OCI-LY7 (cell line): ENCODE measurements around the gene FCGR3B. TPM values are rescaled to one million over a fixed set of nuclear protein-coding genes. Genes with fewer than 3 reads are reported as not detected.
A peak's percentile ranks its signal among the peaks of the same experiment; 100 is the strongest.
"Not testable (repeated sequence)": the region's sequence is repeated elsewhere in the genome, so short reads cannot be mapped to it uniquely, and the experiment has no call there.

Source experiments
- BruUV-seq: library from RNA; stranded (reverse); fragments of 400-500 nt; replicated peaks from 2 replicates; lab custom pipeline; 2021; lab: Mats Ljungman, UMichigan
- CTCF ChIA-PET: fragments of 300-600 bp; sonication (Branson Sonifier 250); formaldehyde crosslinking; loops from one replicate; lab custom pipeline; 2022; ENCODE audit warnings: antibody characterized with exemption; ENCODE audit not compliant: unreplicated experiment; lab: Charles Lee
- POLR2A ChIA-PET: fragments of 300-600 bp; sonication (Branson Sonifier 250); formaldehyde crosslinking; loops from one replicate; lab custom pipeline; 2022; ENCODE audit warnings: antibody characterized with exemption; lab: Charles Lee
- DNase-seq: peaks from one replicate; pipeline ENCODE4 v3.0.0-alpha.2; 2015; ENCODE audit warnings: low spot score
- H2AFZ ChIP-seq: fragments of 200-600 bp; sonication (generic), shearing (Covaris generic); 2 replicates; pipeline ENCODE4 v1.6.1; 2014; ENCODE audit warnings: mild to moderate bottlenecking, antibody characterized with exemption, low read length, moderate library complexity
- H3K27ac ChIP-seq: fragments of 200-600 bp; sonication (generic); 2 replicates; pipeline ENCODE4 v1.5.1; 2014; ENCODE audit warnings: mixed run types, low read depth, mild to moderate bottlenecking, moderate library complexity, low read length, inconsistent platforms; ENCODE audit not compliant: poor library complexity, severe bottlenecking
- H3K36me3 ChIP-seq: fragments of 200-600 bp; sonication (generic); 2 replicates; pipeline ENCODE4 v1.6.1; 2014; ENCODE audit warnings: mild to moderate bottlenecking, antibody characterized with exemption, low read length, moderate library complexity, mixed read lengths; ENCODE audit not compliant: insufficient read depth
- H3K4me1 ChIP-seq: fragments of 200-600 bp; sonication (generic); 2 replicates; pipeline ENCODE4 v1.5.1; 2014; ENCODE audit warnings: mild to moderate bottlenecking, low read length; ENCODE audit not compliant: insufficient read depth, poor library complexity, severe bottlenecking
- H3K4me2 ChIP-seq: fragments of 200-600 bp; sonication (generic); 2 replicates; pipeline ENCODE4 v1.6.1; 2014; ENCODE audit warnings: mild to moderate bottlenecking, low read length
- H3K4me3 ChIP-seq: fragments of 200-600 bp; sonication (generic); 2 replicates; pipeline ENCODE4 v1.5.1; 2014; ENCODE audit warnings: mild to moderate bottlenecking, low read depth, low read length; ENCODE audit not compliant: poor library complexity, severe bottlenecking
- H3K79me2 ChIP-seq: fragments of 200-600 bp; sonication (generic); 2 replicates; pipeline ENCODE4 v1.6.1; 2016; ENCODE audit warnings: low read depth, mild to moderate bottlenecking, low read length, moderate library complexity, mixed read lengths; ENCODE audit not compliant: insufficient read depth
- H3K9me2 ChIP-seq: fragments of 200-600 bp; sonication (generic); 2 replicates; pipeline ENCODE4 v1.6.1; 2016; ENCODE audit warnings: mild to moderate bottlenecking, low read length, mixed read lengths; ENCODE audit not compliant: insufficient read depth
- H3K9me3 ChIP-seq: fragments of 200-600 bp; sonication (generic); 2 replicates; pipeline ENCODE4 v1.6.1; 2014; ENCODE audit warnings: mild to moderate bottlenecking, mixed run types, low read length, mixed read lengths
- H4K20me1 ChIP-seq: fragments of 200-600 bp; sonication (generic); 2 replicates; pipeline ENCODE4 v1.6.1; 2014; ENCODE audit warnings: mild to moderate bottlenecking, antibody characterized with exemption, low read length, moderate library complexity, mixed read lengths; ENCODE audit not compliant: insufficient read depth
- CTCF ChIP-seq: fragments of 200-600 bp; sonication (generic); conservative IDR thresholded peaks from 2 replicates; pipeline ENCODE4 v1.5.1; 2014; ENCODE audit warnings: mild to moderate bottlenecking, antibody characterized with exemption, low read length, moderate library complexity, mixed read lengths
- intact Hi-C: fragments of 100-400 bp; cut with micrococcal nuclease; formaldehyde crosslinking; loops from one replicate; pipeline ENCODE4 v1.10.0; 2022; ENCODE audit not compliant: unreplicated experiment
- total RNA-seq, 2 experiments: library from RNA; depleted of rRNA in 1 of 2; stranded (reverse); fragments of >200 nt in 1 of 2; shearing (Covaris generic) in 1 of 2; gene quantifications; 2 replicates each; pipeline ENCODE4 v1.2.3, GENCODE V29; 2014 to 2022

The FCGR3B gene
- total RNA-seq, 2 experiments from 2014 or later: not detected

GRCh38 chr1:161642697-161643096, 11.7 kb upstream of the FCGR3B start:
- H3K79me2 ChIP-seq, H4K20me1 ChIP-seq, BruUV-seq, H3K9me3 ChIP-seq, POLR2A ChIA-PET, intact Hi-C loops, H3K36me3 ChIP-seq, H3K9me2 ChIP-seq, H3K4me1 ChIP-seq, H3K27ac ChIP-seq, CTCF ChIA-PET, H3K4me2 ChIP-seq, H3K4me3 ChIP-seq: not testable (repeated sequence)
- H2AFZ ChIP-seq: peak overlapping the region; percentile 67; the same call in 1 of the 2 replicates
- DNase-seq: peak; percentile 44
- peak; percentile 42 for TF ChIP-seq CTCF

GRCh38 chr1:161639203-161639602, 8.2 kb upstream of the FCGR3B start:
- H3K79me2 ChIP-seq, BruUV-seq, H3K9me3 ChIP-seq, H3K4me2 ChIP-seq, CTCF ChIA-PET, POLR2A ChIA-PET, DNase-seq, H3K4me3 ChIP-seq, H3K27ac ChIP-seq, H3K9me2 ChIP-seq, H3K4me1 ChIP-seq, H2AFZ ChIP-seq, H3K36me3 ChIP-seq, H4K20me1 ChIP-seq: not testable (repeated sequence)
- intact Hi-C loops: loop anchor here (10.0 kb wide), 1 partner anchor 84 kb away; no protein-coding TSS in a partner anchor

- H3K9me2 ChIP-seq, H3K27ac ChIP-seq, H4K20me1 ChIP-seq, H2AFZ ChIP-seq, H3K36me3 ChIP-seq, H3K79me2 ChIP-seq, H3K9me3 ChIP-seq, H3K4me2 ChIP-seq, H3K4me1 ChIP-seq, DNase-seq, CTCF ChIA-PET, BruUV-seq, POLR2A ChIA-PET, H3K4me3 ChIP-seq: not testable (repeated sequence)
- intact Hi-C loops: loop anchor here (10.0 kb wide), 1 partner anchor 84 kb away; no protein-coding TSS in a partner anchor
Measured at GRCh38 chr1:161638251-161638993, 7.4 kb upstream of the FCGR3B start.

DNA sequence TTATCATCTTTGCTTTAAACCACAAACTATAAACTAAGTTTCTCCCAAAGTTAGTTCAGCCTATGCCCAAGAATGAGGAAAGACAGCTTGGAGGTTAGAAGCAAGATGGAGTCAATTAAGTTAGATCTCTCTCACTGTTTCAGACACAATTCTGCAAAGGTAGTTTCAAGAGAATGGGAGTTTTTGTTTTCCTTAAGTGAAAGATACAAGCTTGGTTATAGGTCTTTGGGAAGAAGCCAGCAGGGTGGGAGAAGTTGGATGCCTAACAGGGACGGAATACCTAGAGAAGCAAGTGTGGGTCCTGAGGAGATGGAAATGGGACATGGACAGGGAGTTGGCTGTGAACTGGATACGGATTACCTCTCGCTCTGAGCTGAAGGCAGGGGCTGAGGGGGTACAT, 6.0 kb upstream of the FCGR3B start:
- not testable (repeated sequence) for H4K20me1 ChIP-seq, H3K4me1 ChIP-seq, H3K4me3 ChIP-seq, H3K27ac ChIP-seq, H3K9me2 ChIP-seq, BruUV-seq, DNase-seq, H2AFZ ChIP-seq, H3K9me3 ChIP-seq, H3K36me3 ChIP-seq, H3K79me2 ChIP-seq, H3K4me2 ChIP-seq
- intact Hi-C loops: loop anchor here (10.0 kb wide), 1 partner anchor 82 kb away; no protein-coding TSS in a partner anchor
- ChIA-PET POLR2A (interaction anchor here (1.2 kb wide), 1 partner anchor 71 kb away, joined by 4 read pairs; the partner anchor contains the start of gene FCRLA), CTCF (interaction anchor here (0.6 kb wide), 1 partner anchor 9 kb away, joined by 4 read pairs; no protein-coding TSS in a partner anchor)

DNA sequence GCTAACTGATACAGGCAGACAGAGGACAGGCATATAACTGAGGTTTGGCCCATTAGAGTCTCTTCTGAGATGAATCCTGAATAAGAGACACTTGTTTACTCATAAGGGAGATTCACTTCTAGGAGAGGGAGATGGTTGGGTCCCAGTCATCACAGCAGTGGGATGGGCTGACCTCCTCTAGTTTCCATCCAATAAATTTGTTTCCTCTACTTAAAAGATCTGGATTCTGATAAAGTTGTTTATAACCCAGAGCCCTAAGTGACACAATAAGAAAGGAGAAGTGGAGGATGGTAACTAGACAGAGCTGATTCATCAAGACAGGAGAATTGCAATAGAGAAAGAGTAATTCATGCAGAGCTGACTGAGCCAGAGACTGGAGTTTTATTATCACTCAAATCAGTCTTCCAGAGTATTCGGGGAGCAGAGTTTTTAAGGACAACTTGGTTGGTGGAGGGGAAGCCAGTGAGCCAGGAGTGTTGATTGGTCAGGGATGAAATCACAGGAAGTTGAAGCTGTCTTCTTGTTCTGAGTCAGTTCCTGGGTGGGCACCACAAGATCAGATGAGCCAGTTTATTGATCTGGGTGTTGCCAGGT, 5.3 kb upstream of the FCGR3B start:
- H3K4me3 ChIP-seq, H3K79me2 ChIP-seq, H4K20me1 ChIP-seq, H3K9me3 ChIP-seq, DNase-seq, H3K4me1 ChIP-seq, H3K9me2 ChIP-seq, BruUV-seq, CTCF ChIA-PET, H2AFZ ChIP-seq, H3K4me2 ChIP-seq, H3K27ac ChIP-seq, H3K36me3 ChIP-seq: not testable (repeated sequence)
- POLR2A ChIA-PET: interaction anchor here (1.2 kb wide), 1 partner anchor 71 kb away, joined by 4 read pairs; the partner anchor contains the start of gene FCRLA
- intact Hi-C loops: loop anchor here (10.0 kb wide), 1 partner anchor 81 kb away; no protein-coding TSS in a partner anchor
